ENCODE results near the gene RNF38. TPM values are rescaled to one million over a fixed set of nuclear protein-coding genes. Genes with fewer than 3 reads are reported as not detected.

RNF38 gene
- total RNA-seq, 3 donors from 2014 or later (not counting 1 experiment from before 2014, with no cell fraction given): 70.9 to 90.0 (median 76.5) TPM

DNA sequence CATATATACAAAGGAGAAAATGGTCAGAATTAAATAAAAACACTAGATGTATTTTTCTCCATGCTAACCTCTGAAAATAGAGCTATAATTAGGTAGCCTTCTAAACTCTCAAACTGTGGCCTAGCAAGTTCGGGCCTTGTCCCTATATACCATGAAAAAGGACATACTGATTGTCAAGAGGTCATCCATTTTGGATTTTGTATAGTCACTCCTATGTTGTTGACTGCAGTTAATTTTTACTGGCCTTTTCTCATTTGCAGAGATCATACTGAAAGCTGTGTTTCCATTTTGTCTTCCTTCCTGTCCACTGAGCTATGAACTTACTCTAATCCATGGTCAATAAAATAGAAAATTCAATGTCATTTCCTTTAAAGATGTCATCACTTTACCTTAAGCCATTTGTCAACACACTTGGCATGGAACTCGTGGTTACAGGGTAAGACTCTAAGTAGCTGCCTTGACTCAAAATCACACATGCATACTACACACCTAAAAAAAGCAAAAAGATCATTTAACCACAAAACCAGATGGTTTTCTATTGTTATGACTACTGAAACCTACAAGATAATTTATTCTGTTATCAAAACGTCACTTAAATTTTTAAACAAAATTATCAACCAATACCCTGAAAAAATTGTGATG lies 58.0 kb downstream of the RNF38 start:
- ATAC-seq: no peak
- WGBS (ENCODE audit: insufficient coverage): 56% methylated on average over 2 of the region's 3 CpGs
- H3K4me1 Mint-ChIP-seq: peaks cover 0 to 15% of the 10 kb centered on the region in 2 donors

DNA sequence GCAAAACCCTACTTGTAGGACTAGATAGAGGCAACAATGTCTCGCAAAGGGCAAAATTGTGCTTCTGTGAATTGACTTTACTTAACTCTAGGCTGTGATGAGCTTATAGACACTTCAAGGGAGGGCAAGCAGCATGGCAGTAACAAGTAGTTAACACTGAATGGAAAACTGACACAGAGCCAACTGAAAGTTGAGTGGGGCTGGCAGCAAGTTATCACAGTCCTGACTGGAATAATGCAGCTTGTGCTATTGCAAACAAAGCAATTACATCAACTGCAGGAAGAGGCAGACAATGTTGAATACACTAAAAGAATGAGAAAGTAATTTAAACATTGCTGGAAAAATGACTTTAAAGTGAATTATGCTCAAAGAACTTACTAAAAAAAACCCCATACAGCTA lies 62.2 kb downstream of the RNF38 start:
- ATAC-seq (no peak), DNase-seq (no peak)
- H3K27me3 Mint-ChIP-seq (ENCODE audit: low read depth in 2 of 2): no peaks in the 10 kb centered on the region
- WGBS (ENCODE audit: insufficient coverage): 100% methylated on average over 1 of the region's 1 CpG
- H3K9me3 Mint-ChIP-seq: no peaks in the 10 kb centered on the region
- no peak overlapping the region for H3K4me3 ChIP-seq (ENCODE audit: low read length)
- peaks cover 0 to 6% of the 10 kb centered on the region in 2 donors for H3K4me1 Mint-ChIP-seq
- TF ChIP-seq, protein P1, sequence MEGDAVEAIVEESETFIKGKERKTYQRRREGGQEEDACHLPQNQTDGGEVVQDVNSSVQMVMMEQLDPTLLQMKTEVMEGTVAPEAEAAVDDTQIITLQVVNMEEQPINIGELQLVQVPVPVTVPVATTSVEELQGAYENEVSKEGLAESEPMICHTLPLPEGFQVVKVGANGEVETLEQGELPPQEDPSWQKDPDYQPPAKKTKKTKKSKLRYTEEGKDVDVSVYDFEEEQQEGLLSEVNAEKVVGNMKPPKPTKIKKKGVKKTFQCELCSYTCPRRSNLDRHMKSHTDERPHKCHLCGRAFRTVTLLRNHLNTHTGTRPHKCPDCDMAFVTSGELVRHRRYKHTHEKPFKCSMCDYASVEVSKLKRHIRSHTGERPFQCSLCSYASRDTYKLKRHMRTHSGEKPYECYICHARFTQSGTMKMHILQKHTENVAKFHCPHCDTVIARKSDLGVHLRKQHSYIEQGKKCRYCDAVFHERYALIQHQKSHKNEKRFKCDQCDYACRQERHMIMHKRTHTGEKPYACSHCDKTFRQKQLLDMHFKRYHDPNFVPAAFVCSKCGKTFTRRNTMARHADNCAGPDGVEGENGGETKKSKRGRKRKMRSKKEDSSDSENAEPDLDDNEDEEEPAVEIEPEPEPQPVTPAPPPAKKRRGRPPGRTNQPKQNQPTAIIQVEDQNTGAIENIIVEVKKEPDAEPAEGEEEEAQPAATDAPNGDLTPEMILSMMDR (IDR thresholded peaks at IDR 0.05): no peak
- H3K9me3 ChIP-seq (ENCODE audit: control insufficient read depth, insufficient read depth, low read length): no peaks in the 10 kb centered on the region
- peak overlapping the region; percentile 44 to 45 for H3K27ac Mint-ChIP-seq
- no peak overlapping the region for H3K4me3 Mint-ChIP-seq
- intact Hi-C loops (cut with micrococcal nuclease): no loop called here
- no peaks in the 10 kb centered on the region for H3K4me1 ChIP-seq (ENCODE audit: control insufficient read depth, insufficient read depth, low read length)
- H3K27ac ChIP-seq (ENCODE audit: low read length): no peak overlapping the region
- H3K36me3 Mint-ChIP-seq: peaks cover 13% of the 10 kb centered on the region
- peaks cover 65% of the 10 kb centered on the region for H3K36me3 ChIP-seq (ENCODE audit: control insufficient read depth, insufficient read depth, low read length)
- no peaks in the 10 kb centered on the region for H3K27me3 ChIP-seq (ENCODE audit: control insufficient read depth, insufficient read depth, low read length)

More for the DNA sequence above, 58.0 kb downstream of the RNF38 start:
- peaks cover 87% of the 10 kb centered on the region for H3K36me3 ChIP-seq (ENCODE audit: control insufficient read depth, insufficient read depth, low read length)
- Mint-ChIP-seq H3K27me3 (ENCODE audit: low read depth in 2 of 2) (no peaks in the 10 kb centered on the region), H3K4me3 (no peak overlapping the region), H3K27ac (peak overlapping the region; percentile 28 to 54), H3K9me3 (no peaks in the 10 kb centered on the region), H3K36me3 (peaks cover 13% of the 10 kb centered on the region)
- no peaks in the 10 kb centered on the region for H3K9me3 ChIP-seq (ENCODE audit: control insufficient read depth, insufficient read depth, low read length)
- intact Hi-C loops (cut with micrococcal nuclease): no loop called here
- DNase-seq: no peak
- H3K27ac ChIP-seq (ENCODE audit: low read length): no peak overlapping the region
- no peaks in the 10 kb centered on the region for H3K27me3 ChIP-seq (ENCODE audit: control insufficient read depth, insufficient read depth, low read length)
- no peaks in the 10 kb centered on the region for H3K4me1 ChIP-seq (ENCODE audit: control insufficient read depth, insufficient read depth, low read length)
- no peak overlapping the region for H3K4me3 ChIP-seq (ENCODE audit: low read length)
- TF ChIP-seq, protein P1 (IDR thresholded peaks at IDR 0.05): no peak

DNA sequence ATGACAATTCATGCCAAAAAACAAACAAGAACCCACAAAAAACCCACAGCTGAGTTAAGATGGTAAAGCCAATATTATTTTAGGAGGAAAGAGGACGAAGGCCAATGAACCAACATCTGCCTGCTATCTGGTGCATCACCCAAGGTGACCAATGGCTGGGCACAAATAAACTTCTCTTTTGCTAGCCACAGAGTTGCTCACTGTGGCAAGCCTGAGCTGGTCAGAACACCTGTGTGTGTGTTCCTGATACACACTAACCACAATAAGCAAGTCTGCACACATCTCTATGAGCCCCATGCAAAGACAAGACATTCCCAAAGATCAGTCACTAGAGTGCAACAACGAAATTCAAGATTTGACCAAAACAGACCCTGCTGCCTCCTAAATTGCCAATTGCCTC lies 63.1 kb downstream of the RNF38 start:
- no peaks in the 10 kb centered on the region for H3K27me3 Mint-ChIP-seq (ENCODE audit: low read depth in 2 of 2)
- H3K4me1 Mint-ChIP-seq: peaks cover 0 to under 1% of the 10 kb centered on the region in 2 donors
- ATAC-seq: no peak
- H3K9me3 ChIP-seq (ENCODE audit: control insufficient read depth, insufficient read depth, low read length): no peaks in the 10 kb centered on the region
- 72% methylated on average over 2 of the region's 2 CpGs for WGBS (ENCODE audit: insufficient coverage)
- no peaks in the 10 kb centered on the region for H3K4me1 ChIP-seq (ENCODE audit: control insufficient read depth, insufficient read depth, low read length)
- H3K4me3 Mint-ChIP-seq: no peak overlapping the region
- DNase-seq: no peak
- no peaks in the 10 kb centered on the region for H3K9me3 Mint-ChIP-seq
- no peak overlapping the region for H3K27ac ChIP-seq (ENCODE audit: low read length)
- intact Hi-C loops (cut with micrococcal nuclease): no loop called here
- H3K36me3 ChIP-seq (ENCODE audit: control insufficient read depth, insufficient read depth, low read length): peaks cover 56% of the 10 kb centered on the region
- H3K27ac Mint-ChIP-seq: peak overlapping the region; percentile 10 to 44
- H3K4me3 ChIP-seq (ENCODE audit: low read length): no peak overlapping the region
- TF ChIP-seq, protein P1 (IDR thresholded peaks at IDR 0.05): no peak
- peaks cover 9% of the 10 kb centered on the region for H3K36me3 Mint-ChIP-seq
- no peaks in the 10 kb centered on the region for H3K27me3 ChIP-seq (ENCODE audit: control insufficient read depth, insufficient read depth, low read length)

Data from natural killer cell (primary cell).